Gastroesophageal sphincter (tissue), 3 donors: ENCODE measurements around the gene TBATA.

Experiments
- CTCF ChIP-seq, 4 experiments: fragments of 200-600 bp in 2 of 4; fragments of 450-650 bp in 2 of 4; sonication (generic) in 1 of 4; IDR thresholded peaks; one replicate each; pipeline ENCODE4 v1.5.1; 2017 to 2019; ENCODE audit warnings: antibody characterized with exemption in 4 of 4, mild to moderate bottlenecking in 2 of 4, moderate library complexity in 2 of 4
- EP300 ChIP-seq: sonication (generic); formaldehyde crosslinking; IDR thresholded peaks from one replicate; pipeline ENCODE4 v1.6.1; 2017; ENCODE audit warnings: antibody characterized with exemption, mild to moderate bottlenecking
- POLR2AphosphoS5 ChIP-seq: sonication (generic); formaldehyde crosslinking; IDR thresholded peaks from one replicate; pipeline ENCODE4 v1.6.1; 2017; ENCODE audit warnings: antibody characterized with exemption

- no peak for TF ChIP-seq CTCF (IDR thresholded peaks at IDR 0.05)
- TF ChIP-seq POLR2AphosphoS5, result no peak
- TF ChIP-seq EP300, result no peak
These were observed 2.2 kb downstream of the TBATA start for GRCh38 chr10:70782746-70783680.
